ENCODE data around the gene LRRC3. TPM values are rescaled to one million over a fixed set of nuclear protein-coding genes. Genes with fewer than 3 reads are reported as not detected.
"Not testable (repeated sequence)": the region's sequence is repeated elsewhere in the genome, so short reads cannot be mapped to it uniquely, and the experiment has no call there.

The LRRC3 gene
- total RNA-seq, 1 donor from 2014 or later = 2.2 TPM

- Histone ChIP-seq H3K4me1 (no peaks in the 10 kb centered on the region), H3K27ac (no peak overlapping the region), H3K36me3 (no peaks in the 10 kb centered on the region), H3K27me3 (no peaks in the 10 kb centered on the region), H3K4me3 (no peak overlapping the region), H3K9me3 (peaks cover 2 to 5% of the 10 kb centered on the region in 2 donors)
- DNase-seq (ENCODE audit: low spot score in 2 of 2) = no peak
- intact Hi-C loops (cut with DNase I) = no loop called here
- TF ChIP-seq, protein P1, sequence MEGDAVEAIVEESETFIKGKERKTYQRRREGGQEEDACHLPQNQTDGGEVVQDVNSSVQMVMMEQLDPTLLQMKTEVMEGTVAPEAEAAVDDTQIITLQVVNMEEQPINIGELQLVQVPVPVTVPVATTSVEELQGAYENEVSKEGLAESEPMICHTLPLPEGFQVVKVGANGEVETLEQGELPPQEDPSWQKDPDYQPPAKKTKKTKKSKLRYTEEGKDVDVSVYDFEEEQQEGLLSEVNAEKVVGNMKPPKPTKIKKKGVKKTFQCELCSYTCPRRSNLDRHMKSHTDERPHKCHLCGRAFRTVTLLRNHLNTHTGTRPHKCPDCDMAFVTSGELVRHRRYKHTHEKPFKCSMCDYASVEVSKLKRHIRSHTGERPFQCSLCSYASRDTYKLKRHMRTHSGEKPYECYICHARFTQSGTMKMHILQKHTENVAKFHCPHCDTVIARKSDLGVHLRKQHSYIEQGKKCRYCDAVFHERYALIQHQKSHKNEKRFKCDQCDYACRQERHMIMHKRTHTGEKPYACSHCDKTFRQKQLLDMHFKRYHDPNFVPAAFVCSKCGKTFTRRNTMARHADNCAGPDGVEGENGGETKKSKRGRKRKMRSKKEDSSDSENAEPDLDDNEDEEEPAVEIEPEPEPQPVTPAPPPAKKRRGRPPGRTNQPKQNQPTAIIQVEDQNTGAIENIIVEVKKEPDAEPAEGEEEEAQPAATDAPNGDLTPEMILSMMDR (IDR thresholded peaks at IDR 0.05) = no peak
These were observed 43.2 kb downstream of the LRRC3 start for GRCh38 chr21:44498280-44499210.

- Histone ChIP-seq H3K27me3 (no peaks in the 10 kb centered on the region), H3K27ac (no peak overlapping the region), H3K4me3 (no peak overlapping the region), H3K9me3 (no peaks in the 10 kb centered on the region), H3K4me1 (no peaks in the 10 kb centered on the region), H3K36me3 (no peaks in the 10 kb centered on the region)
- TF ChIP-seq, protein P1 (IDR thresholded peaks at IDR 0.05) = no peak
- DNase-seq (ENCODE audit: low spot score in 2 of 2) = no peak
- intact Hi-C loops (cut with DNase I) = no loop called here
These were observed 43.9 kb downstream of the LRRC3 start for GRCh38 chr21:44499211-44499560.

- Histone ChIP-seq H3K27me3 (no peaks in the 10 kb centered on the region), H3K4me3 (no peak overlapping the region), H3K9me3 (no peaks in the 10 kb centered on the region), H3K36me3 (no peaks in the 10 kb centered on the region), H3K27ac (no peak overlapping the region), H3K4me1 (no peaks in the 10 kb centered on the region)
- TF ChIP-seq, protein P1 (IDR thresholded peaks at IDR 0.05) = no peak
- intact Hi-C loops (cut with DNase I) = no loop called here
- no peak for DNase-seq (ENCODE audit: low spot score in 2 of 2)
These were observed 44.3 kb downstream of the LRRC3 start for GRCh38 chr21:44499631-44500030.

DNA sequence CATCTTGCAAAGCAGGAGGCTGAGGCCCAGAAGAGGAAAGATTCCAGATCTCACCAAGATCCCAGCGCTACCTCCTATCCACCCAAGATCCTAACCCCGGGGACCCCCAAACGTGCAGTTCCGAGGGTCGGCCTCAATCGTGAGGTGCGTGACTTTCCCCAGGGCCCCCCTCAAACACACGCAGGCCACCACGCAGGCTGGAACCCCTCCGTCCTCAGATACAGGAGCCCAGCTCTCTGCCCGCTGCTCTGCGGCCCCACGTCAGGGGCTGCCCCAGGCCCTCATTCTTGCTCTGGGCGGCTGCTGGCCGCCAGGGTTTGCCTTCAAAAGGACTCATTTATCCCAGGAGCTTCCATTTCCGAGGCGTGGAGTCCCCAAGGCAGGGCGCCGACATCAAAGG, 44.8 kb downstream of the LRRC3 start:
- intact Hi-C loops (cut with DNase I) = no loop called here

GRCh38 chr21:44502171-44502958, 47.1 kb downstream of the LRRC3 start:
- Histone ChIP-seq H3K36me3 (no peaks in the 10 kb centered on the region), H3K27me3 (no peaks in the 10 kb centered on the region), H3K4me1 (no peaks in the 10 kb centered on the region), H3K27ac (no peak overlapping the region), H3K4me3 (no peak overlapping the region), H3K9me3 (no peaks in the 10 kb centered on the region)
- DNase-seq (ENCODE audit: low spot score in 2 of 2) = no peak
- TF ChIP-seq, protein P1 (IDR thresholded peaks at IDR 0.05) = no peak
- intact Hi-C loops (cut with DNase I) = no loop called here

More for the DNA sequence above, 44.8 kb downstream of the LRRC3 start:
- Histone ChIP-seq H3K4me3 (no peak overlapping the region), H3K36me3 (no peaks in the 10 kb centered on the region), H3K4me1 (no peaks in the 10 kb centered on the region), H3K27me3 (no peaks in the 10 kb centered on the region), H3K27ac (no peak overlapping the region), H3K9me3 (no peaks in the 10 kb centered on the region)
- TF ChIP-seq, protein P1 (IDR thresholded peaks at IDR 0.05) = no peak
- DNase-seq (ENCODE audit: low spot score in 2 of 2) = no peak

GRCh38 chr21:44503006-44503889, 47.9 kb downstream of the LRRC3 start:
- H3K27me3 ChIP-seq; H3K36me3 ChIP-seq; intact Hi-C loops (cut with DNase I); H3K27ac ChIP-seq; DNase-seq (ENCODE audit: low spot score in 2 of 2); H3K9me3 ChIP-seq; H3K4me1 ChIP-seq; H3K4me3 ChIP-seq: not testable (repeated sequence)

All from ascending aorta (tissue), 2 donors.